ENCODE data around the gene FGF1. TPM values are rescaled to one million over a fixed set of nuclear protein-coding genes. Genes with fewer than 3 reads are reported as not detected.

The FGF1 gene
- total RNA-seq, 1 experiment from 2014 or later: not detected

- ChIA-PET CTCF (interaction anchor here (1.2 to 1.4 kb wide), 2 partner anchors 53 to 68 kb away, joined by 3 to 7 read pairs; no protein-coding TSS in a partner anchor), POLR2A (interaction anchor here (0.5 to 1.1 kb wide), 3 partner anchors 9 to 400 kb away, joined by 3 to 8 read pairs (median 3); no protein-coding TSS in a partner anchor)
- Histone ChIP-seq H3K4me3 (ENCODE audit: low read depth in 2 of 2, low read length in 2 of 2) (0 out of 4 replicates have a peak overlapping the region, but pooled peaks of 1 of the 2 experiments have one; percentile 1), H3K4me1 (ENCODE audit: control insufficient read depth, insufficient read depth, low read length) (no peaks in the 10 kb centered on the region), H3K36me3 (ENCODE audit: control insufficient read depth, insufficient read depth, low read length) (no peaks in the 10 kb centered on the region), H3K27me3 (ENCODE audit: control insufficient read depth, insufficient read depth, low read length) (no peaks in the 10 kb centered on the region), H3K27ac (ENCODE audit: low read length) (no peak overlapping the region), H3K9me3 (ENCODE audit: control insufficient read depth, insufficient read depth, low read depth, low read length) (no peaks in the 10 kb centered on the region)
- DNase-seq (ENCODE audit: low read depth, low spot score): no peak
- intact Hi-C loops (cut with micrococcal nuclease; ENCODE audit: unreplicated experiment) (no loop called here), in situ Hi-C loops (cut with HindIII; ENCODE audit: low pct_unique_long_range_greater_than_20kb, low sequenced_read_pairs) (no loop called here)
- no peak for ATAC-seq
- no TSS peak for BruUV-seq (replicated peaks)
- TF ChIP-seq SIN3A (IDR thresholded peaks at IDR 0.05; ENCODE audit: borderline replicate concordance, insufficient read depth, low read depth, low read length) (no peak), POLR2AphosphoS5 (IDR thresholded peaks at IDR 0.05; ENCODE audit: low read depth, low read length) (no peak), TCF7L2 (IDR thresholded peaks at IDR 0.05; ENCODE audit: low read depth, low read length) (no peak), CTCF (IDR thresholded peaks at IDR 0.05) (no peak), REST (IDR thresholded peaks at IDR 0.05; ENCODE audit: insufficient read depth in 1 of 2, low read depth in 2 of 2, low read length in 1 of 2) (no peak)
These were observed 40.4 kb downstream of the FGF1 start for GRCh38 chr5:142645456-142645855.

- Histone ChIP-seq H3K9me3 (ENCODE audit: control insufficient read depth, insufficient read depth, low read depth, low read length) (no peaks in the 10 kb centered on the region), H3K4me3 (ENCODE audit: low read depth in 2 of 2, low read length in 2 of 2) (0 out of 4 replicates have a peak overlapping the region, but pooled peaks of 1 of the 2 experiments have one; percentile 1), H3K36me3 (ENCODE audit: control insufficient read depth, insufficient read depth, low read length) (no peaks in the 10 kb centered on the region), H3K27ac (ENCODE audit: low read length) (no peak overlapping the region), H3K4me1 (ENCODE audit: control insufficient read depth, insufficient read depth, low read length) (no peaks in the 10 kb centered on the region), H3K27me3 (ENCODE audit: control insufficient read depth, insufficient read depth, low read length) (no peaks in the 10 kb centered on the region)
- no TSS peak for BruUV-seq (replicated peaks)
- ChIA-PET POLR2A (interaction anchor here (1.1 kb wide), 1 partner anchor 10 kb away, joined by 3 read pairs; no protein-coding TSS in a partner anchor), CTCF (interaction anchor here (1.2 to 1.4 kb wide), 3 partner anchors 11 to 68 kb away, joined by 3 to 8 read pairs (median 7); no protein-coding TSS in a partner anchor)
- ATAC-seq (peak; percentile 93), DNase-seq (ENCODE audit: low read depth, low spot score) (peak; percentile 79)
- intact Hi-C loops (cut with micrococcal nuclease; ENCODE audit: unreplicated experiment) (no loop called here), in situ Hi-C loops (cut with HindIII; ENCODE audit: low pct_unique_long_range_greater_than_20kb, low sequenced_read_pairs) (no loop called here)
- TF ChIP-seq SIN3A (IDR thresholded peaks at IDR 0.05; ENCODE audit: borderline replicate concordance, insufficient read depth, low read depth, low read length) (no peak), POLR2AphosphoS5 (IDR thresholded peaks at IDR 0.05; ENCODE audit: low read depth, low read length) (no peak), REST (IDR thresholded peaks at IDR 0.05; ENCODE audit: insufficient read depth in 1 of 2, low read depth in 2 of 2, low read length in 1 of 2) (no peak), TCF7L2 (IDR thresholded peaks at IDR 0.05; ENCODE audit: low read depth, low read length) (no peak), CTCF (IDR thresholded peaks at IDR 0.05) (no peak)
These were observed 41.1 kb downstream of the FGF1 start for GRCh38 chr5:142644640-142645361.

All from Panc1 (cell line).